DND-41 (cell line): Measurements from ENCODE around the gene GAPT.

Experiments used
- CTCF ChIP-seq: IDR thresholded peaks from 2 replicates; pipeline ENCODE4 v1.5.1; 2012; ENCODE audit warnings: borderline replicate concordance, low read length, moderate library complexity, mild to moderate bottlenecking; ENCODE audit not compliant: poor library complexity, severe bottlenecking; ENCODE audit errors: extremely low read depth
- EZH2 ChIP-seq: IDR thresholded peaks from 3 replicates; pipeline ENCODE4 v1.6.1; 2012; ENCODE audit warnings: borderline replicate concordance, low read depth, mild to moderate bottlenecking, moderate library complexity, low read length, inconsistent platforms; ENCODE audit not compliant: severe bottlenecking

GRCh38 chr5:58462623-58463230 is 28.5 kb upstream of the GAPT start:
- TF ChIP-seq CTCF (peak; percentile 69), EZH2 (no peak)
